SIG-M5 treated with dmso at 0.1 percent for 504 hours (cell line): ENCODE results near the gene RDH13.

Source experiments
- DNase-seq: peaks from one replicate; lab custom pipeline; 2025; ENCODE audit not compliant: unreplicated experiment; lab: John Stamatoyannopoulos, UW

Gene RDH13

DNA sequence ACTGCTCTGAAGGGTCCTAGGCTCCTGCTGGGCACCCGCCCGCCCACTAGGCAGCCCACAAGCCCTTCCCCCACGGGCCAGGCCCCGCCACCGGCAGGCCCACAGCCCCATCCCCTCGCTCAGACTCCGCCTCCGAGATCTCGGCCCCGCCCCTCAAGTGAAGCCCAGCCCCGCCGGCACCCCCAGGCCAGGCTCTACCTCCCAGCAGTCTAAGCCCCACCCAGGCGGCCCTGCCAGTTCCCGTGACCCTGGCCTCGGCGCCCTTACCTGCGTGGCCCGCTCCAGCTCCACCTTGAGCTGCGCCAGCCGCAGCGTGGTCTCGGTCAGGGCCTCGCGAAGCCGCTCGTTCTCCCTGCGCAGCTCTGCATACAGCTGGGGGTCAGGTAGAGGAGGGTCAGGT is 29.0 kb upstream of the RDH13 start:
- DNase-seq: no peak

DNA sequence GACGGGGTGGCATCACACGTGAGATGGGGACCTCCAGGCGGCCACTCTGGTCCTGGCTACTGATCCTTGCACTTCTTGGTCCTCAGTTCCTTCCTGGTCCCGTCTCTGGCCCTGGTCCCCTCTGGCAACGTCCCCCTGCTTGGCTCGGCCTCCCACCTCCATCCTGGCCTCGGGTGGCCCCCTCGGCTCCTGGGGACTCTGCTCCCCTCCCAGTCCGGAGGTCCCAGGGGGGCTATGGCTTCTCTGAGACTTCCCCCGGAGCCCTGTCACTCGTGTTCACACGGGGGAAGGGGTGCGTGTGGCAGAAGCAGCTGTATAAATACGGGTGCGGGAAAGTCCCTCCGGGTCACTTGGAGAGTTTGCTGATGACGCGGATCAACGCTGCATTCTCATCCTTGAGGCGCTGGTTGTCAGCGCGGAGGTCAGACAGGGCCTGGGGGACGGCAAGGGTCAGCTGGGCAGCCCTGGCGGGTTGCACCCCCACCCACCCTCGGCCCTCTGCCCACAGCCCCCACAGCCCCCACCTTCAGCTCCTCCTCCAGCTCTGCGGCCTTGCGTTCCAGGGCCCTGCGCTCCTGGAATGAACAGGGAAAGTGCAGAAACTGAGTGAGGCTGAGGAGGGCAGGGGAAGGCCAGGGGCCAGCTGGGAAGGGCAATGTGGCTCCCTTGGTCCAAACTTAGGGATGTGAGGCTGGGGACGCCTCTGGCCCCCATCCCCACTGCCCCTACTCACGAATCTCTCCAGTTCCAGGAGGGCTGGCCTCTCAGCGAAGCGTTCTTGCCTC is 28.4 kb upstream of the RDH13 start:
- DNase-seq: no peak

DNA sequence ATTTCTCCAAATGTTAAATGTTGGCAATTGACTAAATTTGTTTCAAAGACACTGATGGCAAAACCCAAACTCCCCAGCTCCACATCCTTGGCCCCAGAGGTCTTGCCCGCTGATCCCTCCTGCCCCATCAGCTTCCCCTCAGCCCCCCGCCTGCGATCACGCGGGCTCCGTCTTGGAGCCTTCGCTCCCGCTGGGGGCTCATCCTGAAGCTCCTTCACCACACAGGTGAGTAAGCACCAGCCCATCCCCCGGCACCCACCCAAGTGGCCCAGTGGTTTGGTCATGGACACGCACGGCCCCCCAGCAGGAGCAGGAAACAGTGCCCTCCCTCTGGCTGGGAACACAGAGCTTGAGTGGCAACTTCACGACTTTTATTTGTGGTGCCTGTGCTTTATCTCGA is 27.6 kb upstream of the RDH13 start:
- DNase-seq: no peak

DNA sequence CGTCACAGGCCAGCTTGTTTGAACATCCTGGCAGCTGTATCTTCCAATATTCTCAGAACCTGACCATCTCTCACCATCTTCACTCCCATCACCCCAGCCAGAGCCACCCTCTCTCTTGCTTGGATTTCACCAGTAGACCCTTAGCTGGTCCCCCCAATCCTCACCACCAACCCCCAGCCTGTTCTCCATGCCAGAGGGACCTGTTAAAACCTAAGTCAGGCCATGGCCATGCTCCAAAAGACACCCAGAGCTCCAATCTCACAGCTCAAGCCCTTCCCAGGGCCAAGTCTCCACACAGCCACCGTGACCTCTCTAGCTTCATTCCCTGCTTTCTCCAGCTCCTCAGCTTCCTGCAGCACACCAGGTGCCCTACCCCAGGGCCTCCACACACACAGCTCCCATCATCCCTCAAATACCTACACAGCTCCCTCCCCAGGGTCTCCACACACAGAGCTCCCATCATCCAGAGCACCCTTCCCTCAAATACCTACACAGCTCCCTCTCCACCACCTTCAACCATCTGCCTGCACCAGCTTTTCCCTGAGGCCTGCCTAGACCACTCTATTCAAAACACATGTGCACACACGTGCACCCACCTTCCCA is 26.5 kb upstream of the RDH13 start:
- no peak for DNase-seq

DNA sequence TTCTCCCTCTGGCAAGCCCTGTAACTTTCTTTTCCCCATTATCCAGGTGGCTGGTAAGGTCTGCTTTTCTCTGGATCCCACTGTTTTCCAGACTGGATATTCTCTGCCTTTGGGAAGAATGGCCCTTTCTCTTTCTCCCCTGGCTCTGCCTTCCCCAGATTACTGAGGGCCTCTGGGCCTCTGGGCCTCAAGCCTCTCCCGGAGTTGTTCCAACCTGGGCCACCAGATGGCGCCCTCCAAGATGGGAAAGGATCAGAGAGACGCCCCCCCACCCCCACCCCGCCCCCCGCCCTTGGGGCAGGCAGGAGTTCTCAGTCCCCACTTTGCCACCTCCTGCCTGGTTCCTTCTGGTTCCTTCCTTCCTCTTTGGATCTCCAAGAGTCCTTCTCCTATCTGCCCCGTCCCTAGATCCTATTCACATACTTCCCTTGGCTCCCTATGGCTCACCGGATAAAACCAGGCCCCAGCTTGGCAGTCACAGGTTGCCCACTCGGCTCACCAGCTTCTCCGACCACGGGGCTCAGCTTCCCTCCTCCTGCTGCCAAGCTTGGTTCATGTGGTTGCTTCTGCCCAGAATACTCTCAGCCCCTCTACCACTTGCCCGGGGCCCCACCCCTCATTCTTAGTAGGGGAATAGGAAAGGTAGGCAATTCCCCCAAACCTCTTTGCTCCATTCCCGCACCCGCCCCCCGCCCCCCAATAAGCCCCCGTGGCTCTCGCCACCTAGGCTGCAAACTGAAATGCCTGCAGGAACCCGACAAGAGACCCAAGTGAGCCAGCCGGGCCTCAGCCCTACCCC is 25.8 kb upstream of the RDH13 start:
- no peak for DNase-seq

DNA sequence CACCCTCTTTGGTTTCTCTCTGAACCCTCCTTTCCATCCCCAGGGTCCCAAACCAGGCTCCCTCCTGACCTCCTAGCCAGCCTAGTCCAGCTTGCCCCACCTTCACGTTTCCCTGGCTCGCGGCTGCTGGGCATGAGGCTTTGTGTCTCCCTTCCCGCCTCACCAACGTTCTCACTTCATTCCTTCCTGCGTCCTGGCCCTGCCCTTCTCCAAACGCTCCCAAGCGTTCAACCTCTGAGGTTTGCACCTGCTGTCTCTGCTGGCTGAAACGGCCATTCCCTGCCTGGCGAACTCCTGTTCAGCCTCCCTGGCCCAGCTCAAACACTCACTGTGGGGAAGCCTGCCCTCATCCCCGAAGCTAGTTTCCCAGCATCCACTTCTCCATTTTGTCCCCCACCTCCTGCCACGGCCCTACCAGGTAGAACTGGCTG is 25.1 kb upstream of the RDH13 start:
- no peak for DNase-seq

DNA sequence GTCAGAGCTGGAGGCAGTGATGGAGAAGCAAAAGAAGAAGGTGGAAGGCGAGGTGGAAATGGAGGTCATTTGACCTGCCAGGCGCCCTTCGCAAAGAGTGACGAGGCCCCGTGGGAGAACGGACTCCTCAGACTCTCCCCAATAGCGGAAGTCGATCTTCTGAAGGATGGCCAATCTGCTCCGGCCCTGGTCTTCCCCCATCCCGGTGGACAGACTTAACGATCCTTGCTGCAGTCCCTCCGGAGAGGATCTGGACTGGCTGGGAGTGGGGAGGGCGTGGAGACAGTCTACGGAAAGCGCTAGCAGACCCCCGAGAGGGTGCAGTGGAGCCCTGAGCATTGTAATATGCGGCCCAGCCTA is 24.6 kb upstream of the RDH13 start:
- DNase-seq: no peak

DNA sequence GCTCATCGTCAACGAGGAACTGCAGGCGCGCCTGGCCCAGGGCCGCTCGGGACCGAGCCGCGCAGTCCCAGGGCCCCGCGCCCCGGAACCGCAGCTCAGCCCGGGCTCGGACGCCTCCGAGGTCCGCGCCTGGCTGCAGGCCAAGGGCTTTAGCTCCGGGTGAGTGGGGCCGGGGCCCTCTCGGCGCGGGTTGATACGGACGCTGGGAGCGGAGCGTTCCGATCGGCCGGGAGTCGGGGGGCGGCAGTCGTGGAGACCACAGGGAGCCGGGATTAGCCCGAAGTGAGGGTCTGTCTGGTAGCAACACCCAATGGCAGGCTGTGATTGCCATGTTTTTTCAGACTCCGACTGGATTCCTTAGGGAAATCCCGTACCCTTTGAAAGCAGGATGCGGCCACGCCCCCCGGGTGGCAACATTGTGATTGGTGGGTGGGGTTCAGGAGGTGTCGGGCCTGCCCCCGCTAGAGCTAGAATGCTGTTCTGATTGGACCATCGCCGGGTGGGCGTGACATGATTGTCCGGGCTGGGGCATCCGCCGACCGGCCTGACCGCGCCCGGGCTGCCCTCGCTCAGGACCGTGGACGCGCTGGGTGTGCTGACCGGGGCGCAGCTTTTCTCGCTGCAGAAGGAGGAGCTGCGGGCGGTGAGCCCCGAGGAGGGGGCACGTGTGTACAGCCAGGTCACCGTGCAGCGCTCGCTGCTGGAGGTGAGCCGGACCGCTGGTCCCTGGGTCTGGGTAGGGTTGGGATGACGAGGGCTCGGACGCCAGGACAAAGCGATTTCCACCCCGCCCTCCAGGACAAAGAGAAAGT is 24.0 kb upstream of the RDH13 start:
- no peak for DNase-seq

DNA sequence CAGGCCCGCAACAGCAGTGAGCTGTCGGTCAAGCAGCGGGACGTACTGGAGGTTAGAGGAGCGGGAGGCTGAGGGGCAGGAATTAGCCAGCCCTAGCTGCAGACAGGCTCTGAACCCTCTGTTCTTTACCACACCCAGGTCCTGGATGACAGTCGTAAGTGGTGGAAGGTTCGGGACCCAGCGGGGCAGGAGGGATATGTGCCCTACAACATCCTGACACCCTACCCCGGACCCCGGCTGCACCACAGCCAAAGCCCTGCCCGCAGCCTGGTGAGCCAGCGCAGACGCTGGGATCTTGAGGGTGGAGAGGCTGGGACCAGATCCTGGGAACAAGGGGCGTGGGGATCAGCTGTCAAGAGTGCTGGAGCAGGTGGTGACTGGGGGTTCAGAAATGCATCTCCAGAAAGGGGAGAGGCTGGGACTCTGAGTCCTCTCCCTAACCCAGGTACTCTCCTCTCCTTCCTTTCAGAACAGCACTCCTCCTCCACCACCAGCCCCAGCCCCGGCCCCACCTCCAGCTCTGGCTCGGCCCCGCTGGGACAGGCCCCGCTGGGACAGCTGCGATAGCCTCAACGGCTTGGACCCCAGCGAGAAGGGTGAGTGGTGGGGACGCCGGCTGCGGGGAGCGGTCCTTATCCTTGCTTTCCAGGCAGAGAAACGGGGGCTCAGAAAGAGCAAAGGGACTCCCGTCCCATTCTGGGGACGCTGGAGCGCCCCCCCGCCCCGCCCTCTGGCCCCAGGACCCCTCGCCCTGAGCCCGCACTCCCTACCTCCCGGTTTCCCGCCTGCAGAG is 23.2 kb upstream of the RDH13 start:
- DNase-seq: no peak

DNA sequence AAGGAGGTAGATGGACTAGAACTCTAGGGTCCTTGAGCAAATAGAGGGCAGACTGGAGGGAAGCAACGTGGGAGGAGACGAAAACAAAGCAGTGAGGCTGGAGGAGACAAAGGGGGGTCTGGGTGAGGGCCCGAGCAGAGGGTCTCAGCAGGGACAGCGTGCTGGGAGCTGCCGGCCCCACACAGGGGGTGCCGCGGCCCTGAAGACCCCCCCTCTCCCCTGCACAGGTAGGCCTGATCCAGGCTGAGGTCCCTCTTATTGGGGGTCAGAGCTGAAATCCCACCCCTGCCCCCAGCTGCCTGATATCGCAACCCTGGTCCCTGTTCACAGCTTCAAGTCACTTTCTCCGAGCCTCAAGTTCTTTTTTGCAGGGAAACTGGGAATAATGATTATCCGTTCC is 21.5 kb upstream of the RDH13 start:
- DNase-seq: no peak

DNA sequence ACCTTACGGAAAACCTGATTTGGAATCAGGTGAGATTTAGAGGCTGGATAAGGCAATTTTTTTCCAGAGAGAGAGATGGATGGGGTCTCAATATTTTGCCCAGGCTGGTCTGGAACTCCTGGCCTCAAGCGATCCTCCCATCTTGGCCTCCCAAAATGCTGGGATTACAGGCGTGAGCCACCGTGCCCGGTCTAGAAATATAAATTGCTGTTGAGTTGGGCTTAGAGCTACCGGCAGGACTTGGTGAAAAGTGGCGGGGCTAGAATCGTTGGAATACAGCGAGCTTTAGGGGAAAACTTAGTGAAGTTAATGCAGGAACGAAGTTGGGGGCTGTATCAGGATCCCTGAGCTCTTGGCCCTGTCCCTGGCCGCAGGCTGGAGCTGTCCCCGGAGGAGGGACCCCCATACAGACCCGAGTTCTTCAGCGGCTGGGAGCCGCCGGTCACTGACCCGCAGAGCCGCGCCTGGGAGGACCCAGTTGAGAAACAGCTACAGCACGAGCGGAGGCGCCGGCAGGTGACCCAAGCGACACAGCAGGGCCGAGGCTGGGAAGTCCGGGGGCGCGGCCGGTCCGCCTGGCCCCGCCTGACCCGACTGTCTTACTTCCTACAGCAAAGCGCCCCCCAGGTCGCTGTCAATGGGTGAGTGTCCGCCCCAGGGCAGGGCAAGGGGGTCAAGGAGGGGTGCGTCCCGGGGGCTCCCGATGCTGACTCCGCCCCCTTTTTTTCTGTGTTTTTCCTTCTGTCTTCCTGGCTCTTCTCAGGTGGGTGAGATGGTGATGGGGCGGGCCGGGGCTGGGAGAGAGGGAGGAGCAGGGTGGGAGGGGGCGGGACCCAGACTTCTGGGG is 20.3 kb upstream of the RDH13 start:
- DNase-seq: no peak

DNA sequence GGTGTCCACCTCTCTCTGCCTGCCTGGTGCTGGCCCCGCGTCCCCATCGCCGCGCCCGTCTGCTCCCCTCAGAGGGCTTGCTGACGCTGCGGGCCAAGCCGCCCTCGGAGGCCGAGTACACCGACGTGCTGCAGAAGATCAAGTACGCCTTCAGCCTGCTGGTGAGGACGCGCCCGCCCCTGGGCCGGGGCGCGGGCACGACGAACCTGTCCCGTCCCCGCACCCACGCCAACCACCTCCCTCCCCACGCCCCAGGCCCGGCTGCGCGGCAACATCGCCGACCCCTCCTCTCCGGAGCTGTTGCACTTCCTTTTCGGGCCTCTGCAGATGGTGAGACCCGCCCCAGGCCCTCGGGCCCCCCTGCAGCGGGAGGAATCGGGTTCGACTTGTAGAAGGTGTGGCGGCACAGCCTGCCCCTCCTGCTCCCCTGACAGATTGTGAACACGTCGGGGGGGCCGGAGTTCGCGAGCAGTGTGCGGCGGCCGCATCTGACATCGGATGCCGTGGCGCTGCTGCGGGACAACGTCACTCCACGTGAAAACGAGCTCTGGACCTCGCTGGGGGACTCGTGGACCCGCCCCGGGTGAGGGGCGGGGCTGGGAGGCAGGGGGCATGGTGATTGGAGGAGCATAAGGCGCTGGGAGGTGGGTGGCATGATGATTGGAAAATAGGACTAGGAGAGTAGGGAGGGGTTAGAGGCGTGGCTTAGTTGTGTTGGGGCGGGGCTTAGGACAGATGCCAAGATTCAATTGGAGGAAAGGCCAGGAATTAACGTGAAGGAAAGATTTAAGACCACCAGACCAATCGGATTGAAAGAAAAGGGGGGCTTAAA is 19.3 kb upstream of the RDH13 start:
- no peak for DNase-seq

DNA sequence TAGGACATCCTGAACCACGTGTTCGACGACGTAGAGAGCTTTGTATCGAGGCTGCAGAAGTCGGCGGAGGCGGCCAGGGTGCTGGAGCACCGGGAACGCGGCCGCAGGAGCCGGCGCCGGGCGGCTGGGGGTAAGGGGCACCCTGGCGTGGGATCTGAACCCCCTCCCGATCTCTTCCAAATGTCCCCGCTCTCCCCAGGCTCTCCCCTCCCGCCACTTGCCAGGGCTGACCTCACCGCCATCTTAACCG is 18.7 kb upstream of the RDH13 start:
- DNase-seq: no peak

DNA sequence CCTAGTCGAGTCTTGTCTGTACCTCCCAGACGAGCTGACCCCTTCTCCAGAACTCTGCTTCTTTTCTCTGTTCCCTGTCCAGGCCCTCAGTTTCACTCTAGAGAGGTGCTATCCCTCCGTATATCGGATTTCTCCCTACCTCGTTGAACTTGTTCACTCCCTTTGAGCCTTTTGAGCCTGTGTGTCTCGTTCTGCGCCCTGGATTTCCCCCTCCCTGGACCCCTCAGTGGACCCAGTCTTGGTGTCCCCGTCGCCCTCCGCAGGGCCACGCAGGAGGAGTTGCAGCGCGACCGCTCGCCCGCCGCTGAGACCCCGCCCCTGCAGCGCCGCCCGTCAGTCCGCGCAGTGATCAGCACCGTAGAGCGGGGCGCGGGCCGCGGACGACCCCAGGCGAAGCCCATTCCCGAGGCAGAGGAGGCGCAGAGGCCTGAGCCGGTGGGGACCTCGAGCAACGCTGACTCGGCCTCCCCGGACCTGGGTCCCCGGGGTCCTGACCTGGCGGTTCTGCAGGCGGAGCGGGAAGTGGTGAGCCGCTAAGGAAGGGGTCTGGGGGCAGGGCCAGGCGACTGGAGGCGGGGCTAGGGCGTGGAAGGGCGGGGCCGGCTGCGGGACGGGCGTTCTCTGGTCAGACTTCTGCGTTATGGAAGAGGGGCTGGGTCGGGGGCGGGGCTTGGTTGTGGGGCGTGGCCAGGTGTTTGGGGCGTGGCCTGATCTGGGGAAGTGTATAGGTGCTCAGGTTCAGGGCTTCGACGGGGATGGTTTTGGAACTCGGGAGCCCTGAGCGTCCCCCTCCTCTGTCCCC is 18.2 kb upstream of the RDH13 start:
- DNase-seq: peak; percentile 79

DNA sequence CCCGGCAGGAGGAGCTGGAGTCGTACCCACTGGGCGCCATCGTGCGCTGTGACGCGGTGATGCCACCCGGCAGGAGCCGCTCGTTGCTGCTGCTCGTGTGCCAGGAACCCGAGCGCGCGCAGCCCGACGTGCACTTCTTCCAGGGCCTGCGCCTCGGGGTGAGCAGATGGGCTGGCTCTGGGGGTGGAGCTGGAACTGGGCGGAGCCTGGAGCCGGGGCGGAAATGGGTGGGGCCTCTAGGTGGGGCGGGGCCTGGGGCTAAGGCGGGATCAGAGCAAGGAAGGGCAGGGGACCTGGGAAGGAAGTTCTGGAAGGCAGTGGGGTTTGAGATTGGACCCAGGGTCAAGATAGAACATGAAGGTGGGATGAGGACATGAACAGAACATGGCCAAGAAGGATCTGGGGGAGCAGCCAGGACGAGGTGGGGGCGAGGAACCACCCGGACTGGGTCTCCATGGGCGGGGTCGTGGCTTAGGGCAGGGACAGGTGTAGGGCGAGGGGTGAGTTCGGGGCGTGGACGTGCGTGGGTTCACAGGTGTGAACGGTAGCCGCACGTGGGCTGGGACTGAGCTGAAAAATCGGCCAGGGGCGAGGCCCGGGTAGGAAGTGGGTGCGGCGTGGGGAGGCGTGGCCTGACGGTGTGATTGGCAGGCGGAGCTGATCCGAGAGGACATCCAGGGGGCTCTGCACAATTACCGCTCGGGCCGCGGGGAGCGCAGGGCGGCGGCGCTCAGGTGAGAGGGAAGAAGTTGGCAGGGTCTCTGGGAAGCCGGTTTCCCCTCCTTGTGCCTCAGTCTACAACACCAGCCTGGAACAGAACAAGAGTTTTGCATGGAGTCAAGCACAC is 17.4 kb upstream of the RDH13 start:
- DNase-seq: peak; percentile 80

DNA sequence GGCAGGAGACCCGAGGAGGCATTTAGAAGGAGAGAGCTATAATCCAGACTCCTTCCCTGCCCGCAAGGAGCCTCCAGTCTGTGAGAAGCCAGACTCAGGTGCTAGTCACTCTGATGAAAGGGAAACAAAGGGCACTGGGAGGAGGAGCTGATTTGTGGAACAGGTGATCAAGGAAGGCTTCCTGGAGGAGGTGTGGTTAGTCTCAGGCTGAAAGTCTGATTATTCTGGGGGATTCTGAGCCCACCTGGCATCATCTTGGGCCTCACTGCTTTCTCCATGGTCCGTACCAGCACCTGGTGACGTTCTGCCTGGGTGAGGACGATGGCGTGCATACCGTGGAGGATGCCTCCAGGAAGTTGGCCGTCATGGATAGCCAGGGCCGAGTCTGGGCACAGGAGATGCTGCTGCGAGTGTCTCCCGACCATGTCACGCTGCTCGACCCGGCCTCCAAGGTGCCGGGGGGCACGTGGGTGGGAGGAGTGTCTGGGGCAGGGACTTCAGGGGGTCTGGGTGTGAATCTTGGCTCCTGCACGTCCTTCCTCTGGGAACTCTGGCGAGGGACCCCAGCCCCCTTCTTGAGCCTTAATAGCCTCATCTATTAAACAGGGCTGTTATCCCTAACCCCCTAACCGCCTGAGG is 16.6 kb upstream of the RDH13 start:
- no peak for DNase-seq

DNA sequence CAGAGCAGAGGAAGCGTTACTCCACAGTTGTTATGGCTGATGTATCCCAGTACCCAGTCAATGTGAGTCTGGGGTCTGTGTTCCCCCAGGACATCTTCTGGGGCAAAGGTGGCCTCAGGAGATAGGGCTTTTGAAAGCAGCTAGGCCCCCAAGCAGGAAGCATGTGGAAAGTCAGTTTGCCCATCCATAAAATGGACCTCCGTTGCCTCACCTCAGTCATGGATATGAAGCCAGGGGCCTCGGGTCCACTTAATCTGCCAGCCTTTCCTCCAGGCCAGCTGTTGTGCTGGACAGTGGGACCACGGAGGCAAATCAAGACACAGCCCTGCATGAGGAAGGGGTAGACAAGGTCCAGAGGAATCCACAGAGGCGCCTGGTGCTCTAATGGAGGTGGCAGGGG is 16.0 kb upstream of the RDH13 start:
- DNase-seq: no peak
